ENCODE measurements around the gene UCMA.

The UCMA gene

DNA sequence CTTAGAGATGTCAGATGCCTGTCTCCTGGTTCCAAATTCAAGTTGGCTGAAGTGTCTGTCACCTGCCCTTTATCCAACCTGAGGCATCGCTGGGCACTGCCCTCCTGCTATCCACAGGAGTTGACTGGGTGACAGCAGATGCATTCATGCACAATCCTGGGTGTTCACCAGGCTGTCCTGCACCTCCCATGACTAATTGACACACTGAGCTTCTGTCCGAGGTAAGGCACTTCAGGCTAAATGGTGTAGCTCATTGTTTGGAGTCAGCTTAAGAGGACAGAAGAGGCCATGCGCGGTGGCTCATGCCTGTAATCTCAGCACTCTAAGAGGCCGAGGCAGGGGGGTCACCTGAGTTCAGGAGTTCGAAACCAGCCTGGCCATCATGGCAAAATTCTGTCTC lies 2.4 kb downstream of the UCMA start:
- no peak for DNase-seq (ENCODE audit: low spot score)

- no peak for DNase-seq (ENCODE audit: low spot score)
These were observed 3.0 kb downstream of the UCMA start for GRCh38 chr10:13231190-13231589.

DNA sequence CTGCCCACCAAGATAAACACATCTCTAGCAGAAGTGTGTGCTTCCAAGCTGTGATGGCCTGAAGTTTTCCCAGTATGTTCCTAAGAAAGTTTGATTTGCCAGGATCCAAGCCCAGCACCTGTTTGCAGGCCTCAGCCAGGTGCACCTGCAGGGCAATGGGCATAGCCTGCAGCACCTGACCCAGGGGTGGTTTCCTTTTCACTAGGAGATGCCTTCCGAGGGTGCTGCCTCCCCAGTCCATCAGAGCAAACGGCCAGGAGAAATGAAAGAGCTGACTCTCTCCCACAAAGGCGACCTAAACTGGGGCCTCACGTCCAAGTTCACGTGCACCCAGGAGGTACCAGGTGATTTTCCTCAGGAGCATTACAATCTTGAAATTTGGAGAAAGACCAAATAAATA lies 7.1 kb downstream of the UCMA start:
- DNase-seq (ENCODE audit: low spot score), result no peak

- no peak for DNase-seq (ENCODE audit: low spot score)
These were observed 8.6 kb downstream of the UCMA start for GRCh38 chr10:13225601-13226000.

- no peak for DNase-seq (ENCODE audit: low spot score)
These were observed 9.8 kb downstream of the UCMA start for GRCh38 chr10:13224210-13224995.

GRCh38 chr10:13223241-13223640 lies 10.9 kb downstream of the UCMA start:
- DNase-seq (ENCODE audit: low spot score), result no peak

DNA sequence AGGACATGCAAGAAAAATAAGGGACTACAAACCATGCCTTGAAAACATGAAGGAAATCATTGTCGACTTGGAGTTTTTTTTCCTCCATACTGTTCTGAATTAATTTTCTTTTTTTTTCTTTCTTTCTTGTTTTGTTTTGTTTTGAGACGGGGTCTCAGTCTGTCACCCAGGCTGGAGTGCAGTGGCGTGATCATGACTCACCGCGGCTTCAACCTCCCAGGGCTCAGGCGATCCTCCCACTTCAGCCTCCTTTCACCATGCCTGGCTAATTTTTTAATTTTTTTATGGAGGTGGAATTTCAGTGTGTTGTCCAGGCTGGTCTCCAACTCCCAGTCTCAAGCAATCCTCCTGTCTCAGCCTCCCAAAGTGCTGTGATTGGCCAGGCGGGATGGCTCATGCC lies 11.6 kb downstream of the UCMA start:
- no peak for DNase-seq (ENCODE audit: low spot score)

DNA sequence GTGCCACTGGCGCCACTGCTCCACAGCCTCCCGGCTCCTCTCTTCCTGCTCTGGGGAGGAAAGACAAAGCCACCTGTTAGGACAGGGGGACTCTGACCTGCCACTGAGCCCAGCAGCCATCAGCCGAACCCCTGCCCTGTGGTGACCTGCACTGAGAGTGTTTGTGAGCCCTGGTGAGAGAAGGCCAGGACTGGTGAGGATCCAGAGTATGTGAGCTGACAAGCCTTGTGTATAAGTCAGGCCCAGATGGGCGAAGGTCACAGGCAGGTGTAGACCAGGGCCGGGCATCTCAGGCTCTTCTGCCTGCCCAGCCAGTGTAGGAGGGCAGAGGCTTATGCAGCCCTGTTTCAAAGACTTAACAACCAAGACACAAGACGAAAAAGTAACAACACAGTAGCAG lies 12.0 kb downstream of the UCMA start:
- no peak for DNase-seq (ENCODE audit: low spot score)

GRCh38 chr10:13221572-13221971 lies 12.6 kb downstream of the UCMA start:
- no peak for DNase-seq (ENCODE audit: low spot score)

- DNase-seq (ENCODE audit: low spot score), result peak; percentile 28
These were observed 14.2 kb downstream of the UCMA start for GRCh38 chr10:13219685-13220670.

DNA sequence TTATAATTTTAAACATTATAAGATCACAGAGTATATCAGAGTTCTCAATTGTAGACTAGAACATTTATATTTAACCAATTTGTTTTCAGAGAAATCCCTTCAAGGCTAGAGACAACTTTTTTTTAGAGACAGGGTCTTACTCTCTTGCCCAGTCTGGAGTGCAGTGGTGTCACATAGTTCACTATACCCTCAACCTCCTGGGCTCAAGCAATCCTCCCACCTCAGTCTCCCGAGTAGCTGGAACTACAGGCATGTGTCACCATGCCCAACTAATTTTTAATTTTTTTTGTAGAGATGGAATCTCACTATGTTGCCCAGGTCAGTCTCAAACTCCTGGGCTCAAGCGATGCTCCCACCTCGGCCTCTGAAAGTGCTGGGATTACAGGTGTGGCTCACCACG lies 15.3 kb downstream of the UCMA start:
- DNase-seq (ENCODE audit: low spot score), result no peak

GRCh38 chr10:13213163-13213562 lies 21.0 kb downstream of the UCMA start:
- DNase-seq (ENCODE audit: low spot score), result no peak

DNA sequence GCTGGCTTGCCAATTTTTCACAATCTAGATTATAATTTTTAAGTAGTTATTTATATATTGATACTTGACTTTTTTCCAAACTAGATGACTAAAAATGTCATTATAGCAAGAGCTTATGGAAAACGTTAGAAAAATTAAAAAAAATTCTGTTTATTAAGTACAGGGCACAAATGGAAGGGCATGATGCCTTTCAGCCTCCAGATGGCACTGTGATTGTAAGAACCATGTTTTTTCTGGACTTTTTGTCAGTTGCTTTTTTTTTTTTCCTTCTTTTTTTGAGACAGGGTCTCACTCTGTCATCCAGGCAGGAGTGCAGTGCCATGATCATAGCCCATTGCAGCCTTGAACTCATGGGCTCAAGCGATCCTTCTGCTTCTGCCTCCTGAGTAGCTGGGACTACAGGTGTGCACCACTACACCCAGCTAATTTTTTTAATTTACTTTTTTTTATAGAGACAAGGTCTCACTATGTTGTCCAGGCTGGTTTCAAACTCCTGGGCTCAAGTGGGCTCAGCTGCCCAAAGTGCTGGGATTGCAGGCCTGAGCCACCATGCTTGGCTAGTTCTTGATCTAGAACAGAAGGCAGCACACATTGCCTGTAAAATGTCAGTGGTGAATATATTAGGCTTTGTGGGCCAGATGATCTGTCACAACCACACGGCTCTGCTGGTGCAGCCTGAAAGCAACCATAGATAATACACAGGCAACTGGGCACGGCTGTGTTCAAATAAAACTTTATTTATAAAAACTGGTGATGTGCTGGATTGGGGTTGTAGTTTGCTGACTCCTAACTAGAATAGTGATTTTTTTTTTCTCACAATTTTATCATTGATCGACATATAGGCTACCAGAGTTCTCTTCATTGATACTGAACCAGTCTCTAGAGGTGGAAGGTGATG lies 27.4 kb downstream of the UCMA start:
- DNase-seq (ENCODE audit: low spot score), result no peak

GRCh38 chr10:13206091-13206490 lies 28.1 kb downstream of the UCMA start:
- DNase-seq (ENCODE audit: low spot score), result no peak

DNA sequence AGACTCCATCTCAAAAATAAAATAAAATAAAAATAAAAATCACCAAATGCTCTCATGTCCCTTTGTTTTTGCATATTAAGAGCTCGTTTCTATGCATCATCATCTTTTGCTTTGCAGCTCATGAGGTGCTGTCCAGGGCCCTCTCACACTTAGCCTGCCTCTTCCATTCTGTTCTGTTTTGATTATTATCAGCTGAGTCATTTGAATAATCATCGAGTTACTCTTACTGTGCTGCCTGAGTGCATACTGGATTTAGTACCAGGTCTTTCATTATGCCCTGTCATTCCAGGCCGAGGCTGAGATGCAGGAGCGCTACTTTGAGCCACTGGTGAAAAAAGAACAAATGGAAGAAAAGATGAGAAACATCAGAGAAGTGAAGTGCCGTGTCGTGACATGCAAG lies 33.0 kb downstream of the UCMA start:
- DNase-seq (ENCODE audit: low spot score), result no peak

- DNase-seq (ENCODE audit: low spot score), result no peak
These were observed 39.2 kb downstream of the UCMA start for GRCh38 chr10:13195016-13195415.

- no peak for DNase-seq (ENCODE audit: low spot score)
These were observed 40.5 kb downstream of the UCMA start for GRCh38 chr10:13193637-13194036.

DNA sequence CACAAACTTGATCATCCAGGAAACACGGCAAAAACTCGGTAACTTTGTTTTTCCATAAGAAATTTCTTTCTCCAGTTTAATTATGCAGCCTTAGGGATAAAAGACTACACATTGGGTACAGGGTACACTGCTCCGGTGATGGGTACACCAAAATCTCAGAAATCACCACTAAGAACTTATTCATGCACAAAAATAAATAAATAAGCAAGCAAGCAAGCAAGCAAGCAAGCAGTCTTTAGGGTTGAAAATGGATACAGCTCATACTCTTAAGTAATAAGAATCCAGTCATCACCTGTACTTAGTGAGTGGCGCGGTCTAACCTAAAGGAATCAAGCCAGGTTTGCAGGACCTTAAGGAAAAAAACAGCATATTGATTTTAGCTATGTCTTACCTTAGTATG lies 42.8 kb downstream of the UCMA start:
- DNase-seq (ENCODE audit: low spot score), result no peak

- DNase-seq (ENCODE audit: low spot score), result no peak
These were observed 43.4 kb downstream of the UCMA start for GRCh38 chr10:13190816-13191215.

DNA sequence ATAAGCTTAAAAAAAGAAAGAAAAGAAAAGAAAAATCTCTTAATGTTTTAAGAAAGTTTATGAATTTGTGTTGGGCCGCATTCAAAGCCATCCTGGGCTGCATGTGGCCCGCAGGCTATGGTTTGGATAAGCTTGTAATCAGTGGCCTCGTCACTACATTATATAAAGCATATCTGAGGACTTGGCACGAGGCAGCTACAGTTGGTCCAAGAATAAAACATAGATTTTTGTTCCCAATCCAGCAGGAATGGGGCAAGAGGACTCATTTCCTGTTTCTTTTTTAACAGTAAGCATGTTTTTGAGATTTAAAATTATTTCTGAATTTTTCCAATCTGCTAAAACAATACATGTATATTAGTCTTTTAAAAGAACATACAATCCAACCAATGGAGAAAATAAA lies 44.2 kb downstream of the UCMA start:
- no peak for DNase-seq (ENCODE audit: low spot score)

DNA sequence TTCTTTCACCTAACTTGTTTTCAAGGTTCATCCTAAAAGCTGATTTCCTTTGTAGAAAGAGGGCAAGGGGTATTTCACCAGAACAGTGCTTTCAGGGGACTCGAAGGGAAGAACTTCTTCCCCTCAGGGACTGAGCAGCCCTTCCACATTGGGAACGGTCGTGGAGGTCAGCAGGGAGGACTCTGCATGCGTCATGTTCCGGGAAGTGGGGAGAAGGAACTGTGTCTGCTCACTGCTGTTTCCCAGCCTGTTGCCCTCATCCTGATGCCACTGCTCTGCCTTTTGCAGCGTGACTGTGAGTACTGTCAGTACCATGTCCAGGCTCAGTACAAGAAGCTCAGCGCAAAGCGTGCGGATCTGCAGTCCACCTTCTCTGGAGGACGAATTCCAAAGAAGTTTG lies 45.6 kb downstream of the UCMA start:
- no peak for DNase-seq (ENCODE audit: low spot score)

GRCh38 chr10:13187135-13187534 lies 47.0 kb downstream of the UCMA start:
- DNase-seq (ENCODE audit: low spot score), result no peak

Measured in germinal center (tissue), 1 donor.